Suprapubic skin (tissue), 4 donors: Measurements from ENCODE around the gene LTC4S. TPM values are rescaled to one million over a fixed set of nuclear protein-coding genes. Genes with fewer than 3 reads are reported as not detected.

Experiments used
- DNase-seq, 2 donors: peaks; one replicate each; pipeline ENCODE4 v3.0.0-alpha.2; 2019; ENCODE audit warnings: low spot score in 2 of 2
- H3K27ac ChIP-seq: fragments of 200-600 bp; sonication (generic); one replicate; pipeline ENCODE4 v1.5.1; 2019
- H3K27me3 ChIP-seq: fragments of 200-600 bp; sonication (generic); one replicate; pipeline ENCODE4 v1.5.1; 2019
- H3K36me3 ChIP-seq: fragments of 200-600 bp; sonication (generic); one replicate; pipeline ENCODE4 v1.5.1; 2019
- H3K4me1 ChIP-seq: fragments of 200-600 bp; sonication (generic); one replicate; pipeline ENCODE4 v1.5.1; 2019
- H3K4me3 ChIP-seq: fragments of 200-600 bp; sonication (generic); one replicate; pipeline ENCODE4 v1.5.1; 2019; ENCODE audit warnings: mild to moderate bottlenecking
- H3K9me3 ChIP-seq: fragments of 200-600 bp; sonication (generic); one replicate; pipeline ENCODE4 v1.5.1; 2019
- EP300 ChIP-seq: sonication (generic); formaldehyde crosslinking; IDR thresholded peaks from one replicate; pipeline ENCODE4 v1.6.1; 2017; ENCODE audit warnings: antibody characterized with exemption
- POLR2A ChIP-seq, 2 donors: fragments of 450-650 bp; IDR thresholded peaks; one replicate each; pipeline ENCODE4 v1.6.1; 2017; ENCODE audit warnings: antibody characterized with exemption in 2 of 2, mild to moderate bottlenecking in 2 of 2, moderate library complexity in 2 of 2
- POLR2AphosphoS5 ChIP-seq, 3 donors: sonication (generic); formaldehyde crosslinking; IDR thresholded peaks; one replicate each; pipeline ENCODE4 v1.6.1; 2017; ENCODE audit warnings: antibody characterized with exemption in 3 of 3
- WGBS: methylation state at CpG from one replicate; pipeline ENCODE4 v1.1.5; 2018; 5-methylcytosine and 5-hydroxymethylcytosine counted together
- total RNA-seq, 4 donors: library from RNA; depleted of rRNA; stranded (reverse); fragments of >200 nt; gene quantifications; one replicate each; pipeline ENCODE4 v1.1.0, GENCODE V29; 2016
- TF ChIP-seq, protein P1 (sequence below), 2 donors: fragments of 200-600 bp in 1 of 2; fragments of 450-650 bp in 1 of 2; sonication (generic) in 1 of 2; IDR thresholded peaks; one replicate each; pipeline ENCODE4 v1.5.1; 2016 to 2019; ENCODE audit warnings: antibody characterized with exemption in 2 of 2, mild to moderate bottlenecking in 1 of 2, moderate library complexity in 1 of 2

LTC4S gene
- total RNA-seq, 4 donors from 2014 or later: 3.5 to 7.9 (median 4.5) TPM

DNA sequence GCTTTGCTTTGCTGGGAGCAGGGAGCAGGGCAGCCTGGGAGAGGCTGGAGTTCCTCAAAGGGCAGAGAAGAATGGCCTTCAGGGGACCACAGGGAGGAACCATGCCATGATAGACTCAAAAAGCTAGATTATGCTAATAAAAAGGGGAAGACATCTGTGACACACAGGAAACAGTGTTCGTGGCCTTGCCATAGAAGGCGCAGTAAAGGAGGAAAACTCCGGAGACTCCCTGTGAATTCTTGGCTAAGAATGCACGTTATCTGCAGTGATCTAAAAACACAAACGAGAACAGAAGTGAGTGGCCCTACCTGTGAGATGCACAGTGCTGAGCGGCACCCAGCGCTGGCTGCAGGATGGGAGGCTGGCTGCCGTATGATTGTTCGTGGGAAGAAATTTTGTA lies 15.9 kb upstream of the LTC4S start:
- no peaks in the 10 kb centered on the region for H3K9me3 ChIP-seq
- H3K4me1 ChIP-seq: no peaks in the 10 kb centered on the region
- H3K27me3 ChIP-seq: no peaks in the 10 kb centered on the region
- H3K4me3 ChIP-seq: no peak overlapping the region
- DNase-seq: no peak
- no peak overlapping the region for H3K27ac ChIP-seq
- no peak for TF ChIP-seq POLR2A (IDR thresholded peaks at IDR 0.05)
- no peak for TF ChIP-seq POLR2AphosphoS5 (IDR thresholded peaks at IDR 0.05)
- TF ChIP-seq EP300: no peak
- TF ChIP-seq, protein P1, sequence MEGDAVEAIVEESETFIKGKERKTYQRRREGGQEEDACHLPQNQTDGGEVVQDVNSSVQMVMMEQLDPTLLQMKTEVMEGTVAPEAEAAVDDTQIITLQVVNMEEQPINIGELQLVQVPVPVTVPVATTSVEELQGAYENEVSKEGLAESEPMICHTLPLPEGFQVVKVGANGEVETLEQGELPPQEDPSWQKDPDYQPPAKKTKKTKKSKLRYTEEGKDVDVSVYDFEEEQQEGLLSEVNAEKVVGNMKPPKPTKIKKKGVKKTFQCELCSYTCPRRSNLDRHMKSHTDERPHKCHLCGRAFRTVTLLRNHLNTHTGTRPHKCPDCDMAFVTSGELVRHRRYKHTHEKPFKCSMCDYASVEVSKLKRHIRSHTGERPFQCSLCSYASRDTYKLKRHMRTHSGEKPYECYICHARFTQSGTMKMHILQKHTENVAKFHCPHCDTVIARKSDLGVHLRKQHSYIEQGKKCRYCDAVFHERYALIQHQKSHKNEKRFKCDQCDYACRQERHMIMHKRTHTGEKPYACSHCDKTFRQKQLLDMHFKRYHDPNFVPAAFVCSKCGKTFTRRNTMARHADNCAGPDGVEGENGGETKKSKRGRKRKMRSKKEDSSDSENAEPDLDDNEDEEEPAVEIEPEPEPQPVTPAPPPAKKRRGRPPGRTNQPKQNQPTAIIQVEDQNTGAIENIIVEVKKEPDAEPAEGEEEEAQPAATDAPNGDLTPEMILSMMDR (IDR thresholded peaks at IDR 0.05): no peak
- H3K36me3 ChIP-seq: peaks cover 69% of the 10 kb centered on the region
- WGBS: 73% methylated on average over 9 of the region's 9 CpGs

DNA sequence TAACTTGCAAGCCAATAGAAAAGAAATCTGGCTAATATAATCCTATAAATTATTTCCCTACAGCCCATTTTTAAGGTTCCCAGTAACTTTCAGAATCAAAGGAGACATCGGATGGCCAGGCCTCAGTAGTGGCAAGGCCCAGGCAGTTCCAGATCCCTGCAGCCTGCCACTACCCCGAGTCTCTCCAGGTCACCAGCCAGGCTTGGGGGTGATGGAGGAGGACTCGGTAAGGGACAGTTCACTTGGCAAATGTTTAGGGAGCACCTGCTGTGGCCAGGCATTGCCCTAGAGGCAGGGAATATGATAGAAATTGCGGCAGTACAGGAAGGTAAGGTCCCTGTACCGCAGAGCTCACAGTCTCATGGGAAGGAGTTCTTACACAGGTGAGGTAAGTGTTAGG lies 15.2 kb upstream of the LTC4S start:
- WGBS: 95% methylated on average over 5 of the region's 5 CpGs
- no peak for TF ChIP-seq EP300
- TF ChIP-seq, protein P1 (IDR thresholded peaks at IDR 0.05): no peak
- TF ChIP-seq POLR2A (IDR thresholded peaks at IDR 0.05): no peak
- TF ChIP-seq POLR2AphosphoS5 (IDR thresholded peaks at IDR 0.05): no peak
- Histone ChIP-seq H3K27ac (no peak overlapping the region), H3K9me3 (no peaks in the 10 kb centered on the region), H3K4me3 (no peak overlapping the region), H3K27me3 (no peaks in the 10 kb centered on the region), H3K4me1 (no peaks in the 10 kb centered on the region), H3K36me3 (peaks cover 62% of the 10 kb centered on the region)
- DNase-seq: no peak

DNA sequence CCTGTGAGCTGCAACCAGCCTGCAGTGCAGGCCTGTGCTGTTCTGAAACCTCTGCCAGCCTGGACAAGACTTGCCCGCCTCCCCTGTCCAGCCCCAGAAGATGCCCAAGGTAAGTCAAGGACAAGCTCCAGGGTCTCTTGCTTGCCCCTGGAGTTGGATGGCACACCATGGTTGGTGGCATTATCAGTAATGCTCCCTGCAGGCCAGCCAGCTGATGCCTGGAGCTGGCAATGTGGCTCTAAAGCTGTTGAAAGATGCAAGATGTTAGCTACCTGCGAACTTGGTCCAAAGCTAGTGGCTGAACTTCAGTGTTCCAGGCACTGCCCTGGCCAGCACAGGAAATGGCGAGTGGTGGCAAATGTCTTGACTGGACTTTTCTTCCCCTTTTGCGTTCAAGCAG lies 14.0 kb upstream of the LTC4S start:
- 93% methylated on average over 3 of the region's 4 CpGs for WGBS
- TF ChIP-seq EP300 (no peak), POLR2A (IDR thresholded peaks at IDR 0.05) (no peak), POLR2AphosphoS5 (IDR thresholded peaks at IDR 0.05) (no peak)
- TF ChIP-seq, protein P1 (IDR thresholded peaks at IDR 0.05): no peak
- H3K36me3 ChIP-seq: peaks cover 50% of the 10 kb centered on the region

DNA sequence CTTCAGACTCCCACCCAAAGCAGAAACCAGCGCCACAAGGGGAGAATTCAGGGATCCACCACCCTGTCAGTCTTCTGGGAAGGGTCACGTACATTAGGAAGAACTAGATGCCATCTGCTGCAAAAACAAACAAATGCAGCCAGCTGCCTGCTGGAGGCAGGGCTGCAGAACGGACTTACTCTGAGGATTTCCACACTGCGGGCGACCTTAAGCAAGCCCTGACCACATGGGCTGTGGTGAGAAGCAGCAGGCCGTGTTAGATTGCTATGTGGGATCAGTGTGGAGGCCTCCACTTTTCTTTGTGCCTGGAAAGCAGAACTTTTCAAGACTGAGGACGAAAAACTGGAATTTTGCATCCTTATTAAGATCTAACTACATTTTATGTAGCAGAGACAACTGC lies 13.4 kb upstream of the LTC4S start:
- no peak for TF ChIP-seq POLR2AphosphoS5 (IDR thresholded peaks at IDR 0.05)
- TF ChIP-seq, protein P1 (IDR thresholded peaks at IDR 0.05): no peak
- no peak for TF ChIP-seq POLR2A (IDR thresholded peaks at IDR 0.05)
- TF ChIP-seq EP300: no peak
- DNase-seq: no peak
- WGBS: 82% methylated on average over 7 of the region's 7 CpGs
- Histone ChIP-seq H3K9me3 (no peaks in the 10 kb centered on the region), H3K27me3 (no peaks in the 10 kb centered on the region), H3K27ac (no peak overlapping the region), H3K4me3 (no peak overlapping the region), H3K36me3 (peaks cover 45% of the 10 kb centered on the region), H3K4me1 (no peaks in the 10 kb centered on the region)

More for the DNA sequence above, 14.0 kb upstream of the LTC4S start:
- Histone ChIP-seq H3K27ac (no peak overlapping the region), H3K9me3 (no peaks in the 10 kb centered on the region), H3K4me3 (no peak overlapping the region), H3K27me3 (no peaks in the 10 kb centered on the region), H3K4me1 (no peaks in the 10 kb centered on the region)
- no peak for DNase-seq

DNA sequence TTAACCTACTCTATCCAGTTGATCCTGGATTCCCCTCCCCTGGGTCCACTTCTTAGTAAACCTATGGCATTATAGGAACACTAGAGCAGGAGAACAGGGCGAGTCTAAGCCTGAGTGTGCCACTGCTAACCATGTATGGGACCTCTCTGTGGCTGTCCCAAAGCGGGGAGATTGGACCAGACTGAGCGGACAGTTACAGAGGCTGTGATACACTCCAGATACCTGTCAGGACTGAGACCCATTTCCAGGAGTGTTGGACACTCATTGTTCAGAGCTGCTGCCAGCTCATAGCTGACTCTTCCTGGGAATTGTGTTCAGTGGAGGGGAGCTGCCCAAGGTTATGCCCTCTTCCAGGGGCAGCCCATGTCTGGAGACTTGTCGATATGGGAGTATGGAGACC lies 11.9 kb upstream of the LTC4S start:
- no peak for TF ChIP-seq EP300
- TF ChIP-seq POLR2A (IDR thresholded peaks at IDR 0.05): no peak
- TF ChIP-seq, protein P1 (IDR thresholded peaks at IDR 0.05): no peak
- no peak for TF ChIP-seq POLR2AphosphoS5 (IDR thresholded peaks at IDR 0.05)

More for the DNA sequence above, 11.9 kb upstream of the LTC4S start:
- no peaks in the 10 kb centered on the region for H3K9me3 ChIP-seq
- H3K36me3 ChIP-seq: peaks cover 30% of the 10 kb centered on the region
- H3K27ac ChIP-seq: no peak overlapping the region
- 95% methylated on average over 4 of the region's 4 CpGs for WGBS
- DNase-seq: no peak
- H3K4me1 ChIP-seq: no peaks in the 10 kb centered on the region
- no peak overlapping the region for H3K4me3 ChIP-seq
- no peaks in the 10 kb centered on the region for H3K27me3 ChIP-seq
